ENCODE data around the gene TSC22D3. TPM values are rescaled to one million over a fixed set of nuclear protein-coding genes. Genes with fewer than 3 reads are reported as not detected.

TSC22D3 gene
- total RNA-seq, 1 donor: 16.0 TPM

DNA sequence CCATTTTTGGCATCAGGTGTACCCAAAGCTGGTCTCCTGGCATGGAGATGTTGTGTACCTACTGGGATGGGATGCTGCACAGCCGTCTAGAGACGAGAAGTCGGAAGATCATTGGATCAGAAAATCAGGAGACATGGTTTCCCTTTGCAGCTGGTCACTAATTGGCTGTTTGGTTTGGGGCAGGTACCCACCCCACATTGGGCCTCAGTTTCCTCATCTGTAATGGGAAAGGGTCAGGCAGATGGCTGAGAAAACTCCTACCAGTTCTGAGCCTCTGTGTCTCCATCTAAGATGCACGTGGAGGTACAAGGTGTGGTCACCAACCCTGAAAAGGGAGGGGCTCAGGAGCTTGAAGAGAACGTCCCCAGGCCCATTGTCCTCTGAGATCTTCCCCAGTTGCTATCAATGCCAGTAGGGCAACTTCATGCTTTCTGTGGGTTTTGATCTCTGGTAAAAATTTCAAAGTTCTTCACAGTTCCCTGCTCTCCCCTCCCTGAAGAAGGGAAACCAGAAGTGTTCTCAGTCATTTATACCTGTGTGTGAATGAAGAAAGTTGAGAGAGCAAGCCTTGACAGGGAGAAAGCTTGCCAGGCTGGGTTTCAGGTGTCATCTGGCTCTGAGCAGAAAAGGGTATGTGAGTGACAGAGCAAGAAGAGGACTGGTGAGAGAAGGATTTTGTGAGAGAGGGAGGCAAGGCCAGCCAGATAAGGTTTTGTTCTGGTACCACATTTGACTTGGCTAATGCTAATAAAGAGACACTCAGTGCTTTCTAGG is 15.1 kb downstream of the TSC22D3 start:
- H3K4me3 ChIP-seq (ENCODE audit: low read depth, low read length): no peak overlapping the region
- no peak for DNase-seq (ENCODE audit: low read depth)
- TF ChIP-seq, protein P1, sequence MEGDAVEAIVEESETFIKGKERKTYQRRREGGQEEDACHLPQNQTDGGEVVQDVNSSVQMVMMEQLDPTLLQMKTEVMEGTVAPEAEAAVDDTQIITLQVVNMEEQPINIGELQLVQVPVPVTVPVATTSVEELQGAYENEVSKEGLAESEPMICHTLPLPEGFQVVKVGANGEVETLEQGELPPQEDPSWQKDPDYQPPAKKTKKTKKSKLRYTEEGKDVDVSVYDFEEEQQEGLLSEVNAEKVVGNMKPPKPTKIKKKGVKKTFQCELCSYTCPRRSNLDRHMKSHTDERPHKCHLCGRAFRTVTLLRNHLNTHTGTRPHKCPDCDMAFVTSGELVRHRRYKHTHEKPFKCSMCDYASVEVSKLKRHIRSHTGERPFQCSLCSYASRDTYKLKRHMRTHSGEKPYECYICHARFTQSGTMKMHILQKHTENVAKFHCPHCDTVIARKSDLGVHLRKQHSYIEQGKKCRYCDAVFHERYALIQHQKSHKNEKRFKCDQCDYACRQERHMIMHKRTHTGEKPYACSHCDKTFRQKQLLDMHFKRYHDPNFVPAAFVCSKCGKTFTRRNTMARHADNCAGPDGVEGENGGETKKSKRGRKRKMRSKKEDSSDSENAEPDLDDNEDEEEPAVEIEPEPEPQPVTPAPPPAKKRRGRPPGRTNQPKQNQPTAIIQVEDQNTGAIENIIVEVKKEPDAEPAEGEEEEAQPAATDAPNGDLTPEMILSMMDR (IDR thresholded peaks at IDR 0.05; ENCODE audit: insufficient read depth, low read depth, low read length): no peak

- TF ChIP-seq, protein P1 (IDR thresholded peaks at IDR 0.05; ENCODE audit: insufficient read depth, low read depth, low read length): no peak
- no peak overlapping the region for H3K4me3 ChIP-seq (ENCODE audit: low read depth, low read length)
- DNase-seq (ENCODE audit: low read depth): no peak
Observed at GRCh38 chrX:107758231-107758766, 17.3 kb downstream of the TSC22D3 start.

GRCh38 chrX:107755721-107756120 is 19.9 kb downstream of the TSC22D3 start:
- no peak overlapping the region for H3K4me3 ChIP-seq (ENCODE audit: low read depth, low read length)
- TF ChIP-seq, protein P1 (IDR thresholded peaks at IDR 0.05; ENCODE audit: insufficient read depth, low read depth, low read length): no peak
- DNase-seq (ENCODE audit: low read depth): no peak

DNA sequence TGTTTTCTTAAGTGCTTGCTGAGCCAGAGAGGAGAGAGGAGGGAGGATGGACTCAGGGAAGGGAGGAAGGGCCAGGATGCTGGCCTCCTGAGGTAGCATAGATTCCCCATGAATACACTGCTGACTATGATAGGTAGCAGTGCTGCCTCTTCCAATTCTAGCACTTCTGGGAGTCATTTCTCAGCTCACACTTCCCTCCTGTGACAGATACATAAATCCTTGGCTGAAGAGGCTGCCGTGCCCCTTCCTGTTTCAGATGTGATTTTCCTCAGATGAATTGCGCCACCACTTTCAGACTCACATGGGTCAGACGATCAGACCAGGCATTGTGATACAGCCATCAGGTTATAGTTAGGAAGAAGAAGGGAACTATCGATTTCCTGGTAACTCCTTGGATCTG is 22.4 kb downstream of the TSC22D3 start:
- H3K4me3 ChIP-seq (ENCODE audit: low read depth, low read length): no peak overlapping the region
- TF ChIP-seq, protein P1 (IDR thresholded peaks at IDR 0.05; ENCODE audit: insufficient read depth, low read depth, low read length): no peak
- no peak for DNase-seq (ENCODE audit: low read depth)

DNA sequence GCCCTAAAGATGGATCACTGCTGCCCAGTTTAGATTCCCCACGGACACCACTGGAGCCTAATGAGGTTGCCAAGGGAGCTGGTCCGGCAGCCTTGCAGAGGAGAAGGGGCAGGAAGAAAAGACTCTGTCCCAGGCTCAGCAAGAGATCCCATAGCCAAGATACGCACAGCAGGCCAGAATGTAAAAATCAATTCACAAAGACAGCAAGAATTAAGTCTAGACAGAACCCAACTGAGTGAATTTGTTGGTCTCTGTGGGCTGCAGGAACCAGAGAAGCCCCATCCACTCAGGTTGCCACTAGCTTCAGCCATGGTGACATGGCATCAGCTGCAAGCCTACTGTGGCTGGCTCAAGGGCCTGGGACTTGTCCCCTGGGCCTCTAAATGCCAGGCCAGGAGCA is 22.9 kb downstream of the TSC22D3 start:
- no peak for DNase-seq (ENCODE audit: low read depth)
- TF ChIP-seq, protein P1 (IDR thresholded peaks at IDR 0.05; ENCODE audit: insufficient read depth, low read depth, low read length): no peak
- H3K4me3 ChIP-seq (ENCODE audit: low read depth, low read length): no peak overlapping the region

- H3K4me3 ChIP-seq (ENCODE audit: low read depth, low read length): no peak overlapping the region
- no peak for DNase-seq (ENCODE audit: low read depth)
- TF ChIP-seq, protein P1 (IDR thresholded peaks at IDR 0.05; ENCODE audit: insufficient read depth, low read depth, low read length): no peak
Observed at GRCh38 chrX:107752043-107752442, 23.5 kb downstream of the TSC22D3 start.

Measured in fibroblast of villous mesenchyme (primary cell).